GM23248 (cell line): Measurements from ENCODE around the gene RBM17.

Experiments
- EZH2 ChIP-seq: fragments of 200-600 bp; sonication (generic); IDR thresholded peaks from 2 replicates; pipeline ENCODE4 v1.6.1; 2018; ENCODE audit warnings: antibody characterized with exemption, mild to moderate bottlenecking; ENCODE audit not compliant: insufficient read depth, poor library complexity, severe bottlenecking
- EZH2phosphoT487 ChIP-seq: fragments of 200-600 bp; sonication (generic); IDR thresholded peaks from 2 replicates; pipeline ENCODE4 v1.6.1; 2018; ENCODE audit warnings: antibody characterized with exemption, moderate library complexity, mild to moderate bottlenecking, low read depth; ENCODE audit not compliant: insufficient read depth

DNA sequence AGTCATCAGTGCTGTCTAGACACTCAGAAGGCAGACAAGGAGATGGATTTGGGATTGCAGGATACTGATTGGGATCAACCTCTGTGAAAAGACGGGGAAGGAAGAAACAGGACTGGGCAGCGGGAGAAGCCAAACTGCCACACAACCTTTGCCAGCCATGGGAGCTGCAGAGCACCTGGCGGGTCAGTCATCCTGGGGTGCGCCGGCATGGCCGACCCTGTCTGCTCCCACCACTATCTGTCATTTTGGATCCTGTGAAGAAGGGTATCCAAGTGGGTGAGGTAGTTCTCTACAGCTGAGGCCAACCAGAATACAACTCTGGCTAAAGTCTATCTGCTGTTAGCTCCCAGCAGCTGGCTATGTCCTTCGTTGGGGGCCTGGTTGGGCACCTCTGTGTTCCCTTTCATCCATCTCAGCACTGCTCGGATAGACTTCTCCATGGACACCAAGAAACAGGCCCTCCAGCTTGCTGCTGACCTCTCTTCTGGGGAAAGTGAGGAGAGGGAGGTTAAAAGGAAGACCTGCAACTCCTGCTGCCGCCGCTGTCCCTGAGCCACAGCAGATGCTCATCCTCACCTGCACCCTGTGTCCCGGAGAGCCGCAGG lies 11.7 kb upstream of the RBM17 start:
- no peak for TF ChIP-seq EZH2
- no peak for TF ChIP-seq EZH2phosphoT487
